ENCODE data around the gene WDR70.

The WDR70 gene

GRCh38 chr5:37771203-37771611 is 392.1 kb downstream of the WDR70 start:
- H3K79me2 ChIP-seq (ENCODE audit: insufficient read depth, low read length): no peaks in the 10 kb centered on the region
- H3K27me3 ChIP-seq (ENCODE audit: low read length): no peaks in the 10 kb centered on the region

GRCh38 chr5:37771731-37772130 is 392.6 kb downstream of the WDR70 start:
- H3K27ac ChIP-seq (ENCODE audit: low read depth, low read length): no peak overlapping the region
- no peaks in the 10 kb centered on the region for H3K36me3 ChIP-seq (ENCODE audit: low read length)
- no peak overlapping the region for H2AFZ ChIP-seq (ENCODE audit: low read depth, low read length, severe bottlenecking)

More at GRCh38 chr5:37771203-37771611, 392.1 kb downstream of the WDR70 start:
- Histone ChIP-seq H3K4me3 (ENCODE audit: insufficient read depth, low read length, poor library complexity, severe bottlenecking) (no peak overlapping the region), H3K9me2 (replicated peaks; ENCODE audit: insufficient read depth, low read length) (no peaks in the 10 kb centered on the region), H2AFZ (ENCODE audit: low read depth, low read length, severe bottlenecking) (no peak overlapping the region), H3K27ac (ENCODE audit: low read depth, low read length) (no peak overlapping the region), H3F3A (ENCODE audit: insufficient read depth) (no peaks in the 10 kb centered on the region), H3K9ac (ENCODE audit: low read length) (no peak overlapping the region), H4K20me1 (ENCODE audit: low read depth, low read length) (no peaks in the 10 kb centered on the region), H3K36me3 (ENCODE audit: low read length) (no peaks in the 10 kb centered on the region), H3K9me3 (ENCODE audit: insufficient read depth, low read length) (peaks cover 6% of the 10 kb centered on the region; the same call in 1 of the 2 replicates), H3K4me2 (ENCODE audit: low read depth, low read length, poor library complexity, severe bottlenecking) (no peak overlapping the region)
- TF ChIP-seq EZH2phosphoT487 (conservative IDR thresholded peaks at IDR 0.05; ENCODE audit: low read length) (no peak), CTCF (IDR thresholded peaks at IDR 0.05; ENCODE audit: insufficient read depth, low read length, poor library complexity, severe bottlenecking) (no peak)

GRCh38 chr5:37772255-37772654 is 393.1 kb downstream of the WDR70 start:
- Histone ChIP-seq H2AFZ (ENCODE audit: low read depth, low read length, severe bottlenecking) (no peak overlapping the region), H3K4me2 (ENCODE audit: low read depth, low read length, poor library complexity, severe bottlenecking) (no peak overlapping the region), H4K20me1 (ENCODE audit: low read depth, low read length) (no peaks in the 10 kb centered on the region), H3K9ac (ENCODE audit: low read length) (no peak overlapping the region), H3K27me3 (ENCODE audit: low read length) (no peaks in the 10 kb centered on the region), H3F3A (ENCODE audit: insufficient read depth) (no peaks in the 10 kb centered on the region), H3K9me3 (ENCODE audit: insufficient read depth, low read length) (peaks cover 6% of the 10 kb centered on the region; the same call in 1 of the 2 replicates), H3K4me3 (ENCODE audit: insufficient read depth, low read length, poor library complexity, severe bottlenecking) (no peak overlapping the region), H3K27ac (ENCODE audit: low read depth, low read length) (no peak overlapping the region), H3K79me2 (ENCODE audit: insufficient read depth, low read length) (no peaks in the 10 kb centered on the region), H3K9me2 (replicated peaks; ENCODE audit: insufficient read depth, low read length) (no peaks in the 10 kb centered on the region), H3K36me3 (ENCODE audit: low read length) (no peaks in the 10 kb centered on the region)
- TF ChIP-seq EZH2phosphoT487 (conservative IDR thresholded peaks at IDR 0.05; ENCODE audit: low read length) (no peak), CTCF (IDR thresholded peaks at IDR 0.05; ENCODE audit: insufficient read depth, low read length, poor library complexity, severe bottlenecking) (no peak)

More at GRCh38 chr5:37771731-37772130, 392.6 kb downstream of the WDR70 start:
- peaks cover 6% of the 10 kb centered on the region; the same call in 1 of the 2 replicates for H3K9me3 ChIP-seq (ENCODE audit: insufficient read depth, low read length)
- no peak overlapping the region for H3K4me3 ChIP-seq (ENCODE audit: insufficient read depth, low read length, poor library complexity, severe bottlenecking)
- no peaks in the 10 kb centered on the region for H3K79me2 ChIP-seq (ENCODE audit: insufficient read depth, low read length)
- H3K4me2 ChIP-seq (ENCODE audit: low read depth, low read length, poor library complexity, severe bottlenecking): no peak overlapping the region
- no peaks in the 10 kb centered on the region for H3F3A ChIP-seq (ENCODE audit: insufficient read depth)
- TF ChIP-seq EZH2phosphoT487 (conservative IDR thresholded peaks at IDR 0.05; ENCODE audit: low read length) (no peak), CTCF (IDR thresholded peaks at IDR 0.05; ENCODE audit: insufficient read depth, low read length, poor library complexity, severe bottlenecking) (no peak)
- no peaks in the 10 kb centered on the region for H3K9me2 ChIP-seq (replicated peaks; ENCODE audit: insufficient read depth, low read length)
- H3K27me3 ChIP-seq (ENCODE audit: low read length): no peaks in the 10 kb centered on the region
- no peaks in the 10 kb centered on the region for H4K20me1 ChIP-seq (ENCODE audit: low read depth, low read length)
- H3K9ac ChIP-seq (ENCODE audit: low read length): no peak overlapping the region
